Upper lobe of left lung (tissue), 4 donors: ENCODE results near the gene ERICH3.

Experiments
- POLR2A ChIP-seq, 4 donors: fragments of 450-650 bp; IDR thresholded peaks; one replicate each; pipeline ENCODE4 v1.5.1; 2016 to 2017; ENCODE audit warnings: antibody characterized with exemption in 4 of 4, mild to moderate bottlenecking in 2 of 4
- POLR2AphosphoS5 ChIP-seq, 2 donors: sonication (generic); formaldehyde crosslinking; IDR thresholded peaks; one replicate each; pipeline ENCODE4 v1.5.1; 2017; ENCODE audit warnings: antibody characterized with exemption in 2 of 2
- TF ChIP-seq, protein P1 (sequence below), 6 experiments: fragments of 450-650 bp in 4 of 6; fragments of 200-600 bp in 2 of 6; sonication (generic) in 2 of 6; IDR thresholded peaks; one replicate each; pipeline ENCODE4 v1.5.1; 2016 to 2019; ENCODE audit warnings: antibody characterized with exemption in 6 of 6

DNA sequence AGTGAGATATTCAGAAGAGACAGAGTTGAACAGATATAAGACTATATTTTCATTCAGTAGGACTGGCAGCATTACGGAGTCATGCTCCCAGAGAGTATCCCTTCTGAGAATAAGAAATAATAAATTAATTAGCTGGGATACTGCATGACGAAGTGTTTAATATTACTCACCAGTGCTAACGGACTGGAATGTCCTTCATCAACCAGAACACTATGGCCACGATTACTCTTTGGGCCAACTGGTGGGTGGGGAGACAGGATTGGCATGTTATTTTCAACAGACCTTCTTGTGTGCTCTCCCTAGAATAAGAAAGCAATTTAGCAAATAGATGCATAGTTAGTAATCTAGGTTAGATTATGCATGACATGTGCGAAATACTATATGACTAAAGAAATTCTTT lies 32.4 kb downstream of the ERICH3 start:
- TF ChIP-seq POLR2A (IDR thresholded peaks at IDR 0.05) (no peak), POLR2AphosphoS5 (IDR thresholded peaks at IDR 0.05) (no peak)
- TF ChIP-seq, protein P1, sequence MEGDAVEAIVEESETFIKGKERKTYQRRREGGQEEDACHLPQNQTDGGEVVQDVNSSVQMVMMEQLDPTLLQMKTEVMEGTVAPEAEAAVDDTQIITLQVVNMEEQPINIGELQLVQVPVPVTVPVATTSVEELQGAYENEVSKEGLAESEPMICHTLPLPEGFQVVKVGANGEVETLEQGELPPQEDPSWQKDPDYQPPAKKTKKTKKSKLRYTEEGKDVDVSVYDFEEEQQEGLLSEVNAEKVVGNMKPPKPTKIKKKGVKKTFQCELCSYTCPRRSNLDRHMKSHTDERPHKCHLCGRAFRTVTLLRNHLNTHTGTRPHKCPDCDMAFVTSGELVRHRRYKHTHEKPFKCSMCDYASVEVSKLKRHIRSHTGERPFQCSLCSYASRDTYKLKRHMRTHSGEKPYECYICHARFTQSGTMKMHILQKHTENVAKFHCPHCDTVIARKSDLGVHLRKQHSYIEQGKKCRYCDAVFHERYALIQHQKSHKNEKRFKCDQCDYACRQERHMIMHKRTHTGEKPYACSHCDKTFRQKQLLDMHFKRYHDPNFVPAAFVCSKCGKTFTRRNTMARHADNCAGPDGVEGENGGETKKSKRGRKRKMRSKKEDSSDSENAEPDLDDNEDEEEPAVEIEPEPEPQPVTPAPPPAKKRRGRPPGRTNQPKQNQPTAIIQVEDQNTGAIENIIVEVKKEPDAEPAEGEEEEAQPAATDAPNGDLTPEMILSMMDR (IDR thresholded peaks at IDR 0.05): no peak
